Activated naive CD8-positive, alpha-beta T cell treated with anti-CD3 and anti-CD28 coated beads, Interleukin-2, amount 50 U/mL, for 16 hours (primary cell): ENCODE measurements around the gene NOS3.

ENCODE experiments used
- DNase-seq: peaks from one replicate; pipeline ENCODE4 v3.0.0-alpha.2; 2020; ENCODE audit warnings: low read depth, low spot score

Gene NOS3

DNA sequence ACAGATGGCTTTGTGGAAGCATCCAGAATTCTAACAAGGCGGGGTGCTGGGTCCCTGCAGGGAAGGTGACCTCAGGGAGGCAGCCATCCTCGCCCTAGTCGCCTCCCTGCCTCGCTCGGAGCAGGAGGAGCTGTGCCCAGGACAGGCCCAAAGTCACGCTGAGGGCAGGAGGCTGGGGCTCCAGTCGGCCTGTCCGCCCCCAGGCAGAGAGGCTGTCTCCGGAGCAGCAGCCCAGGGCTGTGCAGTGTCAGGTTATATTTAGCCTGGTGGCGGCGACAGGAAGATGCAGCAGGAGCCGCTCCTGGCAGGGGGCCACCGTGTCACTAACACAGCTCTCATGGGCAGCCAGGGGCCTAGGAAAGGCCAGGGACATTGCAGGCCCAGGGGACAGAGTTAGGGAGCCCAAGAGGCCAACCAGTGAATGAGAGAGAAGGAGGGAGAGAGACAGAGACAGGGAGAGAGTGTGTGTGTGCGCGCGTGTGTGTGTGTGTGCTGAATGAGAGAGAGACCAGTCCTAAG, 26.2 kb upstream of the NOS3 start:
- no peak for DNase-seq

DNA sequence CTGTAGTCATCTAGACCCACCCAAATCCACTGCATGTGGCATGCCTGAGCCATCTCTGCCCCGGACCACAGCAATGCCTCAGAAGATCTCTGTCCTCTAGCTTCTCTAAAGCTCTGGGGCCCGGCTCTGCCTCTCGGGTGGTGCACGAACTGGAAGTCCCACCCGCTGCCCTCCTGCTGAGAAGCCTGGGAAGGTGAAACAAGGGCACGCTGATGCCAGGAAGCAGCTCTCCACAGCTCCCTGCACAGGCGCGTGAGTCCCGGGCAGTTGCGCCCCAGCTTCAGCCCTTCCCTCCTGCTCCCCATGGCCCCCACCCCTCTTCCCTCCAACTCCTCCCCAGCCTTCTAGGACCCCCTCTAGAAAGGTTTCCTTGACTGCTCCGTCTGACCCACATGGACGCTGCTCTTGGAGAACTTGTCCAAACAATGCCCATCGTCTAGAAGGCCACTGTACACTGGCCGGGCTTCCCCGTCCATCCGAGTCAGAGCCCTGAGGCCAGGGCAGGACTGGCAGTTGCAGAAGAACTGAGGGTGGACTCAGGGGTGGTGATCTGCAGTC, 25.5 kb upstream of the NOS3 start:
- no peak for DNase-seq

DNA sequence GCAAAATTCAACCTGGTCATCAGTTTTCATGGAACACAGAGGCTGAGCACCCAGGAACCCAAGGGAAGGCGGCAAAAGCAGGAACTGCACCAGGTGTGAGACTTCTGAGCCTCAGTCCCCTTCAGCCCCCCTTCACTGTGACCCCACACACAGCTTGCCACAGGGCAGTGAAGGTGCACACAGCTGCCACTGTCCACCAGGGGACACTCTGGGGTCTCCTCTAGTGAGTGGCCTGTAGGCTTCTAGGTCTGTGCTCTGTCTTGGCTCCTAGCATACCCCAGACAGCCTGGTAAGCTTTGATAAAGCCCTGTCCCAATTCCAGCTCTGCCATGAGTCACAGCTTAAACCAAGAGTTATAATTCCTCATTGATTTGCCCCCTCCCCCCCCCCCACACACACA, 24.8 kb upstream of the NOS3 start:
- no peak for DNase-seq

DNA sequence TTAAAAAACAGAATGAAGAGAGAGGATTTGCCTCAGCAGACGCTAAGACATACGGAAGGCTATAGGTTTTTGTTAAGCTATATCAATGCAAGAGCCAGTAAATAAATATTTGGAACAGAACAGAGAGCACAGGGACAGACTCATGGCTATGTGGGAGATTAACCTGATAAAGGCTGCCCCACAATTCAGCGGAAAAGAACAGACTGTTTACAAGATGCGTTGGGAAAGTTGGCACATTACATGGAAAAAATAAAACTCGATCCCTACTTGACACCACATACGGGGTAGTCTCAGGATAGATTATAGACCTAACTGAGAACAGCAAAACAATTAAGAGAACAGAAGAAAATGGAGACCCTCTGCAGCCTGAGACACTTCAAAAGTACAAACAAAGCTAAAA, 23.5 kb upstream of the NOS3 start:
- no peak for DNase-seq

DNA sequence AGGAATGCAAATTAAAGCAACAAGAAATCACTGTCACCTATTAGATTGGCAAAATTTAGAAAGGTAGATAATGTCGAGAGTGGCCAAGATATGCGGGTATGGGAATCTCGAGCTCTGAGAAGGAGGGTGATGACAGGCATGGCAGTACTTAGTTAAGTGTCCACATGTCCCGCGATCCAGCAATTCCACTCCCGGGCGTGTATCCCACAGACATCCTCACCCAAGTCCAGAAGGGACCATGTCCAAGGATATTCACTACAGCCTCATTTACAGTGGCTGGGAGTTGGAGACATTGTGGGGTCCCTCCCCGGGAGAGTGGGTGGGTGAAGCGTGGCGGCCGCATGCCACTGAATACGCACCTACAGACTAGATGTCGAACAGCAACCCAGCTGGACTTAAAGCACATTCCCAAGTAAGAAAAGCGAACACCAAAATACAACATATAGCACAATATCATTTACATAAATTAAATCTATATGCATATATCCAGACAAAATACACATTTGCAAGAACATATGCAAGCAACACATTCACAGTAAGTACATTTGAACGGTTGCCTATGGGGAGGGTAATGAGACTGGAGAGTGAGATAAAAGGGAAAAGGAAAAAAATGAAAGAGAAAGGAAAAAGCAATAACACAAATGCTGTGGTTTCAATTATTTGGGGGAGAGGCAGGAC, 22.6 kb upstream of the NOS3 start:
- no peak for DNase-seq

DNA sequence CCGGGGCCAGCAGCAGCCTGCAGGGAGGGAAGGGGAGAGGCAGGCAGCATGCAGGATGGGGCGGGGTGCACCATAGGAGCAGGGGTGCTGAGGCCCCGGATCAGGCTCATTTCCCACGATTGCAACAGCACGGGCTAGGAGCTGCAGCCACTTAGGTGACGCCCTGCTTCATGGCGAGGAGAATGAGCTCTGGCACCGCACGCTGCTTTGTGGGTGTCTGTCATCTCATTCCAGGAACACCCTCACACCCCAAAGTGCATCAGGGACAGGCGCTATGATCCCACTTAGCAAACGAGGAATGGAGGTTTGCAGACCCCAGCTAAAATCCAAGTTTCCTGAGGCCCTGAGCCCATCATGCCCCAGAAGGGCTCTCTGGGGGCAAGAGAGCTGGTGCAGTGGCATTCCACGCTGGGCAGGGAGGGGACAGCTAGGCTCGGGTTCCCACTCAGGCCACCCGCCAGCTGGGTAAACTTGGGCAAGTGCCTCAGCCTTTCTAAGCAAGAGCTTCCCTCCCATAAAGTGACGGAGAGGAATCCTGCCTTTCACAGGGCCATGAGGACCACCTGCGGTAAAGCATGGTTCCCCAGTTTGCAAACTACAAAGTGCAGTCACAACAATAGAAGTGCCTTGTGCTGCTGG, 22.0 kb upstream of the NOS3 start:
- DNase-seq: no peak

DNA sequence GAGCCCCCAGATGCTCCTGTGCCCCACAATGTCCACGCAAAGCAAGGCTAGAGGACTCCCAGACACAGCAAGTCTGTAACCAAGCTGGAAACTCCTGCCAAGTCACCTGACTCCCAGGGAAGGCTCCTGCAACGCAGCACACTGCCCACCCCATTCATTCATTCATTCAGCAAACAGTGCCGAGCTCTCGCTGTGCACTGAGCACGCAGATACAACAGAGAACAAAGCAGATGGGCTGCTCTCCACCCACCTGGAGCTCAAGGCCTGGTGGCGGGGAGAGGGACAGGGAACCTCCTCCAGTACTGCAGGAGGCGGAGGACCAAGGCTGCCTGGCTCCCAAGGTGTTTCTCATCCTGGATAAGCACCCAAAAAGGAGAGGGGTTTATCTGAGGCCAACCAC, 21.3 kb upstream of the NOS3 start:
- DNase-seq: no peak

DNA sequence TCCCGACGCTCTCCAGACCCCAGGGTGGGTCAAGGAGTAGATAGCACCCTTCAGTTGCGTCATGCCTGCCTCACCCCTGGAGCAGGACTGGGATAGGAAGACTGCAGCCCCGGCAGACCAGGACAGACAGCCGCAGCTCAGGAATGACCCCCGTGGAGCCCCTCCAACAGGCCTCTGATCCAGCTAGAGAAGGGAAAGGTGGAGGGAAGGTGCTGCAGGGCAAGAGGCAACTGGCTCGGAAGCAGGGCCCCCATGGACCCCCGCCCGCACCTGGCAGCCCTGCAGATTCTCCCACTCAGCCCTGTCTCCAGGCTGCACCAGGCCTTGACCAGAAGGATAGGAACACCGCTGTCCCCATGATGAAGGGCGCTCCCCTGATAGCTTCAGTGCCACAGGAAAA, 20.4 kb upstream of the NOS3 start:
- DNase-seq: no peak

DNA sequence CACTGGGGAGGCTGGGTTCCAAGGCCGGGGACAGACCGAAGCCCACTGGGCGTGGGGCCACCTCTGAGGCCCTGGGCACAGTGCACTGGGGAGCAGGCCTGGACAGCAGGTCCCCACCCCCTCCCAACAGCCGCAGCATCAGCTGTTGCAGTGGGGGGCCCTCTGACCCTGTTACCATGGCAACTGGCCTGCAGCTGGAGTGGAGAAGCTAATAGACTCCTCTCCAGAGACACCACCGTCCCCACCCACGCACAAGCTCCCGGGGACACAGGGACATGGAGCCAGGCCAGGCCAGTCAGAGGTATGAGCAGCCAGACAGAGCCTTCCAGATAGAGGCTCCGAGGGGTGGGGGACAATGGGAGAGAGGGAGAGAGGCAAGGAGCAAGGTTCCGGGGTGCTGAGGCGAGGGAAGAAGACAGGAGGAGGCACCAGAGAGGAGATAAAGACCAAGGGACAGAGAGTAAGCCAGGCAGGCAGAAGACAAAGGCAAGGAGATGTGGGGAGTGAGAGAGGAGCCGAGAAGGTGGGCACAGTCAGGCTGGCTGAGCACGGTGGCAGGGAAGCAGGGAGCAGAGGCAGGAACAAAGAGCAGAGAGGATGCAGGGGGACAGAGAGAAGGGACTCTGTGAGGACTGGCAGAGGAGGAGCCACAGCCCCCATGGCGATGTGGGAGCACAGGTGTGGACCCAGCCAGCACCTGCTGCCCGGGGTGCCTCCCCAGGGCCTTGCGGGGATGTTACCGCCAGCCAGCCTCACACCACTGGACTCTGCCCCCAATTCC, 19.4 kb upstream of the NOS3 start:
- no peak for DNase-seq

DNA sequence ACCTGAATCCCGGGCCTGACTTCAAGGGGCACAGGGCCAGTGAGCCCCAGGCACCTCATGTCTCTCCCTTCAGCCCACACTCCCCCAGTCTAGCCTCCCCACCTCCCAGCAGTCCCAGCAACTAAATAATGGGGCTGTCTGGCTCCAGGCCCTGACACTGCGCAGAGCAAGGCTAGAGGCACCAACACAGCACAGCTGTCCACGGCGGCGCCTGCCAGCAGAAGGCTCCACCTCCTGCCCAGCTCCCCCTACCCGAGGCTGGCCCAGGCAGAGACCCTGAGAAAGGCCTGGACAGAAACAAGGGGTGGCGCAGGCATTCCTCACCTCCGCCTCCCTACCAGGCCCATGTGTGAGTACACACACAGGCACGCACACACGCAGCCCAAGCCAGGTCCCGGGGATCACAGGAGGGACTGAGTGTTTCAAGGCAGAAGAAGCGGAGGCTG, 18.8 kb upstream of the NOS3 start:
- DNase-seq: no peak

DNA sequence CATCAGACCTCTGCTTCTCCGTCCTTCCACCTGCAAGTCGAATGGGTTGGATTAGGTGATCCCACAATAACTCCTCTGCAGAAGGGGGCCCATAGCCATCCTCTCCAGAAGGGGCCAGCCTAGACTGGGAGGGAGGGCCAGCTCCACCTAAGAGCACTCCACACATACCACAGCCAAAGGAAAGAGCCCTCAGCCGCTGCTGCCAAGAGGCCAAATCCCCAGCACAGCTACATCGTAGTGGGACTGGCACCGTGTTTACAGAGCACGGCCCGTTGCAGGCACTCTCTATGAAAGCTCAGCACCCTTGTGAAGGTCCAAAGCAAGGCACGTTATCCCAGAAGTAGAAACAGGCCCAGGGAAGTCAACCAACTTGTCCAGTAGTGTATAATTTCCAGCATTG, 18.1 kb upstream of the NOS3 start:
- DNase-seq: no peak

DNA sequence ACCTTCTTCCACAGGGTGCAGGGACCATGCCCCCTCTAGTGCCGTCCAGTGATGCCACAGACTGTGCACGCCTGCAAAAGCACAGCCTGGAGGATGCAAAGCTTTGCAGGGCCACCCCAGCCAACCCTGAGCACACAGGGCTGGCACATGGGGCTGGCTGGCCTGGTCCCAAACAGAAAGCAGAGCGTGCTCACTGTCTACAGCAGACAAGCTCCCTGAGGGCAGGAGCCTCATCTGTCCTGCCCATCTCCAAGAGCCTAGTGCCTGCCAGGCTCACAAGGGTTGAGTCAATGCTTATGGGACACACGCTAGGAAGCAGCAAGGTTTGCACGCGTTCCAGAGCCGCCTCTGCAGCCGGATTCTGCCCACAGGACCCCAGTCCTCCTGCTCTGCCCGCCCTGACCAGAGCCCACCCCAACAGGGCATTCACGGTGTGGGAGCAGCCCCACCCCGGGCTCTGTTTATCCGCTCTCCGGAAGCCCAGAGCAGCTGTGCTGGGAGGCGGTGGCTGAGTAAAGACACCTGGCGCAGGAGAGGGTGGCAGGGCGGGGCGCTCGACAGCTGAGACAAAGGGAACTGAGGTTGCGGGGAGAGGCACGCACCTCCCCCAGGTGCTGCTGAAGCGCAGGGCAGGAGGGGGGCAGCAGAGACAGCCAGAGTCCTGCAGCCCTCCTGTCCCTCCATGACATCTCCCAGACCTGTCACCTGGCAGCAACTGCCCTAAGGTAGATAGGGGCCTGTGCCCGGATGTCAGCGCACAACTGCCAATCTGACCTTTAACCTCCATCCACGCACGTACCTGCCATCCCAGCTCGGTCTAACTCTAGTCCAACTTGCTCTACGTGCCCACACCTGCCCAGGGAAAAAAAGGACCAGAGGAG, 17.0 kb upstream of the NOS3 start:
- no peak for DNase-seq

DNA sequence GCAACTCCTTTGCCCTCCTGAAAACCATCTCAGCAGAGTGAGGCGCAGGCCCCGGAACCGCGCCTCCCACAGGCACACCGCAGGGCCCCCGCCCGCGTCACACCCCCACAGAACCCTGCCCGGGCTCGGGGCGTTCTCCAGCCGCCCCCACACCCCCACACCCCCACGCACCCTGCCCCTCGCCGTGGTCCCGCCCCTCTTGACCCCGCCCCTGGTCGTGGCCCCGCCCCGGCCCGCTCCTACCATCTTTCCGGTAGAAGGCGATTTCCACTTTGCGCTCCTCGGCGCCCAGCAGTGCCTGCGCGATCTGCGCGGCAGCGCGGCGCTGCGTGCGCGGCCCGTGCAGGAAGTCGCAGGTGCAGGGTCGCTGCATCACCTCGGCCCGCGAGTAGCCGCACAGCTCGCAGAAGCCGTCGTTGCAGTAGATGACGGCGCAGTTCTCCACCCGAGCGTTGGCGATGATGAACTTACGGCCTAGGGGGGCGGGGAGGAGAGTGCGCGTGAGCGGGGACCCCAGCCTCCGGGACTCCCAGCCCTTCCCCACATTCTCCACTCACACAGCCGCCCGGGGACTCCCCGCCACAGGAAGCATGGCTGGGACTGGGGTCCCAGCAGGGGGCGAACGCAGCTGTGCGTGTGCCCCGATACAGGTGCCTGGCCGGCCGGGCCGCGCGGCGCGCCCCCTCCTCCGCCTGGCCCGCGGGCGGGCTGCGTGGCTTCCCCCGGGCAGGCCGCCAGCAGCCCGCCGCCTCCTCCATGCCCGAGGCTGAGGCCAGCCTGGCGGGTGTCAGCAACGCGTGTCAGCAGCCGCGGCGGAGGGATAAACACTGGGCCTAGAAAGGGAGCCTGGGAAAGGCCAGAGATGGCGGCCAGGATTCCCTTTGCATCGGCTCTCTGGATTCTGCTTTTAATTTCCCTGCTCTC, 16.1 kb upstream of the NOS3 start:
- DNase-seq: peak; percentile 37

DNA sequence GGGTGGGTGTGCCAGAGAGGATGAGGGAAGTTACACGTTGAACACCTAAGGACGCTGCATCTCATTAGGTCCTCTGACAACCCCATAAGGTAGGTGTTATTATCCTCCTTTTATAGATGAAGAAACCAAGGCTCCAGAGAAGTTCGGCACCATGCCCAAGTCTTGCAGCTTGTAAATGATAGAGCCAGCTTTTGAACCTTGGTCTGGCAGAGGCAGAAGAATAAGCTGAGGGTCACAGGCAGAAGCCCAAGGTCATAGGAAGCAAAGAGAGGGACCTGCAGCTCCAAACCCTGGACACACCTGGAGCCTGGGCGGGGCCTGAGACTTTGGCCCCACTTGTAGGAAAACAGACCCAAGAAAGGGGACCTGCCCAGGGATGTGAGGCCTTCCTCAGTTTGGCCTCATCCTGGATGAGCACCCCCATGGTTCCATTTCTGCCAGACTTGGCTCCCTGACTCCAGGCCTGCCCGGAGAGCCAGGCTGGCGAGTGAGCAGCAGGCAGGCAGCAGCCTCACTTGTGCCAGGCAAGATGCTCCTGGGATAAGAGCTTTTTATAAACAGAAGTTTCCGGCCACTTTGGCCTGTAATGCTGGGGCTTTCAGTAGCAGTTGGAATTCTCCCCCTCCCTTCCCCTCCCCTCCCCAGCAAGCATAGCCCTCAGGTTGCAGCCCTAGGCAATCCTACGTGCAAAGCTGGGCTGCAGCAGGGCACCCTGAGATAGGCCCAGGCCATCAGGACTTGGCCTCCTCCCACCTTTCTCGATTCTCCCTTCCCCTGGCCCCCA, 15.1 kb upstream of the NOS3 start:
- DNase-seq: no peak

DNA sequence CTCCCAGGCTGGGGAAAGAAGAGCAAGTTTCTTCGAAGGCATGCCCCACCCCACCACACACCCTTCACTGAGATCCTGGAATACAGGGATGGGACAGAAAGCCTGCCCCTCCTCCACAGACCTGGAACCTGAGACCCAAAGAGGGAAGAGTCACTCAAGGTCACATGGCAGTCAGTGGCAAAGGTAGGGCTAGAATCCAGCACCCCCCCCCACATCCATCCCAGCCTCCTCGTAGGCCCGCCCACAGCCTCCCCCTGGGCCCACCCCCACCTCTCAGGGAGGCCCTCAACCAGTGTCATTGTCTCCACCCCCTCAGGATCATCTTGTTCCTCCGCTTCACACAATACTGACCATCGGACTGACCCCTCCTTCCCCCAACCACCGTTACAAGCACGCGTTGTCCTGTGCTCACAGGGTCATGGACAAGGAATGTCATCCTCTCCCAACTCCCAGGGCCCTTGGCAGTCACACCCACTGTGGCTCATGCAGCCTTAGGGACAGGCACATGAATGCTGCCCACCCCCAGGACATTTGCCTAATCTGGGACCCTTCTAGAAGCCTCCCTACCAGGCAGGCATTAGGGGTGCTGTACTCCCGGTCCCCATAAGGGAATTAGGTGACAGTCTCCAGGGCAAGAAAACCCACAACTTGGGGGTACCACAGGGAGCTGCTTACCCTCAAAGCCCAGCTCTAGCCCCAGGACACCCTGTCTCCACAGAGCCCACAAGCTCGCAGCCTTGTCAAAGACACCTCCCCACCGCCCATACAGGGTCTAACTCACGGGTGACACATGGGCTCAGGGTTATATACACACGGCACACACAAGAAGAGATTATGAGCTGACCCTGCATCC, 14.1 kb upstream of the NOS3 start:
- DNase-seq: no peak

DNA sequence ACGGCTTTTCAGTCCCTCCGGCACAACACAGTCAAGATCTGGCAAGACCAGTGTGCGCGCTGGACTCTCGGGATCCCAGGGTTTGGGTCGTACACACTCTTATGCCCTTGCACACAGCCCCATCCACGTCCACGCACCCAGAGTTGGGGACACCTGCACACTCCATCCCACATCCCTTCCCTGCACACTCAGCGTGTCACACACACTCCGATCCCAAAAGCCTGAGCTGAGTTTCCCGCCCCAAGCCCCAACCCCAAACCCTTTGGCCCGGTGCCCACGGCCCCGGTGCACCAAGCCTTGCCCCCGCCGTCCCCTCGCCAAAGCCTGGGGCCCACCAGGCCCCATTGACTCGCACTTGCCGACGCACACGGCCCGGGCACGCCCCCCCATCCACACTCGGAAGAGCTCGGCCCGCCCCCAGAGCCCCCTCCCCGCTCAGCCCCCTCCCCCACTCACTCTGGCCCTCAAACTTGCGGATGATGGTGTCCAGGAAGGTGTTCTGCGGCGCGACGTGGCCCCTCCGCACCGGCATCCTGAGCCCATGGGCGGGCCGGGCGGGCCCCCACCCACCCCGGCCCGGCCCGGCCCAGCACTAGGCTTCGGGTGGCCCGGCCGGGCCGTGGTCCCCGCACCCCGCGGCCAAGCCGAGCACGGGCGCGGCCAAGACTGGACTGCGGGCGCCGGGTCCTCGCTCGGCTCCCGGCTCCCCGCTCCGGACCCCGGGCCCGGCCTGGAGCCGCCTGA, 13.3 kb upstream of the NOS3 start:
- DNase-seq: no peak

DNA sequence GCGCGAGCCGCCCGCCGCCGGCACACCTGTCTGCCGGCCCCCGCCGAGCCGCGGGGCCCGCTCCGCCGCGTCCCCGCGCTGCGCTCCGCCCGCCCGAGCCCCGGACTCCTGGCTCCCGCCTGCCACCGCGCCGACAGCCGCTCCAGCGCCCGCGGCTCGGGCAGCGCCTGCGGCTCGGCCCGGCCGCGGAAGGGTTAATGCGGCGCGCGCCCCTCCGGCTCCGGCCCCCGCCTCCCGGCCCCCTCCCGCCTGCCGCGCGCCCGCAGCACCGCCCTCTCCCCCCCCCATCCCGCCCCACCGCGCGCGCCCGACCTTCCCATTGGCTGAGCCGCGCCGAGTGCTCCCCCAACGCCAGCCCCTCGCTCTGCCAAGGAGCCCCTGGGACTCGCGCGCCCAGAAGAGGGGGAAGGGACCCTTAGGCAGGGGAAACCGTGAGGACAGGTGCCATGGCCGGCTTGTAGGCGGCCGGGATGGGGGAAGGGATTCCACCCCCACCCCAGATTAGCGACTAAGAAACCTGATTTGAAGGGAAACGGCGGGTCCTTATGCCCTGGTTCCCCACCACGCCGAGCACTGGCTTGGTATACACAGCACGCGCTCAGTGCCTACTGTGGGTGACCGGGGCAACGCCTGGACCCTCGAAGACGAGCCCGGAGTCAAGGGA, 12.6 kb upstream of the NOS3 start, which contains the start of gene KCNH2:
TSS of gene KCNH2 (minus strand) at position 196 of the 664 bp plus-strand sequence. CDS start 408 bp downstream, outside the sequence.
- no peak for DNase-seq
